ENCODE results near the gene NRROS. TPM values are rescaled to one million over a fixed set of nuclear protein-coding genes. Genes with fewer than 3 reads are reported as not detected.

Gene NRROS
- total RNA-seq, 4 donors from 2014 or later = 0.18 to 4.8 (median 0.70) TPM; not detected in 1

- H3K9me3 ChIP-seq = no peaks in the 10 kb centered on the region
- no peak overlapping the region for H3K4me3 ChIP-seq
- WGBS, 2 donors = 81 to 84% methylated on average over 7 of the region's 7 CpGs
- H3K4me1 ChIP-seq = no peaks in the 10 kb centered on the region
- no peaks in the 10 kb centered on the region for H3K36me3 ChIP-seq
- TF ChIP-seq CTCF (IDR thresholded peaks at IDR 0.05) = no peak
- TF ChIP-seq POLR2A (IDR thresholded peaks at IDR 0.05) = no peak
- H3K27ac ChIP-seq = no peak overlapping the region
- no peaks in the 10 kb centered on the region for H3K27me3 ChIP-seq
- intact Hi-C loops (cut with DNase I) = no loop called here
- DNase-seq = no peak
Measured at GRCh38 chr3:196699749-196700148, 60.3 kb downstream of the NRROS start.

- no peak for TF ChIP-seq POLR2A (IDR thresholded peaks at IDR 0.05)
- no peak for TF ChIP-seq CTCF (IDR thresholded peaks at IDR 0.05)
- Histone ChIP-seq H3K9me3 (no peaks in the 10 kb centered on the region), H3K27me3 (no peaks in the 10 kb centered on the region), H3K4me1 (peaks cover 0 to 4% (median 3%) of the 10 kb centered on the region in 3 donors), H3K36me3 (no peaks in the 10 kb centered on the region), H3K27ac (no peak overlapping the region), H3K4me3 (no peak overlapping the region)
- no peak for DNase-seq
- WGBS, 2 donors = 65 to 69% methylated on average over 4 of the region's 4 CpGs
- intact Hi-C loops (cut with DNase I) = no loop called here
Measured at GRCh38 chr3:196700801-196701200, 61.3 kb downstream of the NRROS start.

GRCh38 chr3:196706327-196706726, 66.8 kb downstream of the NRROS start:
- H3K27ac ChIP-seq = peak overlapping the region in 1 of 4 donors; percentile 21
- H3K9me3 ChIP-seq = no peaks in the 10 kb centered on the region
- peaks cover 2 to 41% (median 21%) of the 10 kb centered on the region in 3 donors for H3K4me1 ChIP-seq
- intact Hi-C loops (cut with DNase I) = no loop called here
- TF ChIP-seq POLR2A (IDR thresholded peaks at IDR 0.05) (no peak), CTCF (IDR thresholded peaks at IDR 0.05) (no peak)
- H3K27me3 ChIP-seq = no peaks in the 10 kb centered on the region
- H3K36me3 ChIP-seq = no peaks in the 10 kb centered on the region
- no peak overlapping the region for H3K4me3 ChIP-seq
- no peak for DNase-seq
- 18 to 52% methylated on average over 5 of the region's 5 CpGs for WGBS, 2 donors

GRCh38 chr3:196706731-196707130, 67.2 kb downstream of the NRROS start:
- Histone ChIP-seq H3K9me3 (no peaks in the 10 kb centered on the region), H3K27me3 (no peaks in the 10 kb centered on the region), H3K4me1 (peaks cover 6 to 45% (median 25%) of the 10 kb centered on the region in 3 donors), H3K27ac (peak overlapping the region in 1 of 4 donors; percentile 21), H3K36me3 (no peaks in the 10 kb centered on the region), H3K4me3 (no peak overlapping the region)
- DNase-seq = no peak
- WGBS, 2 donors = 47 to 96% methylated on average over 4 of the region's 4 CpGs
- TF ChIP-seq POLR2A (IDR thresholded peaks at IDR 0.05) (no peak), CTCF (IDR thresholded peaks at IDR 0.05) (no peak)
- intact Hi-C loops (cut with DNase I) = no loop called here

- H3K27me3 ChIP-seq = no peaks in the 10 kb centered on the region
- no peaks in the 10 kb centered on the region for H3K9me3 ChIP-seq
- WGBS, 2 donors = 41 to 62% methylated on average over 8 of the region's 8 CpGs
- H3K4me1 ChIP-seq = peaks cover 6 to 46% (median 25%) of the 10 kb centered on the region in 3 donors
- TF ChIP-seq POLR2A (IDR thresholded peaks at IDR 0.05) = no peak
- TF ChIP-seq CTCF (IDR thresholded peaks at IDR 0.05) = no peak
- peak overlapping the region in 1 of 4 donors; percentile 21 for H3K27ac ChIP-seq
- no peaks in the 10 kb centered on the region for H3K36me3 ChIP-seq
- H3K4me3 ChIP-seq = no peak overlapping the region
- intact Hi-C loops (cut with DNase I) = no loop called here
- DNase-seq = no peak
Measured at GRCh38 chr3:196707566-196707965, 68.1 kb downstream of the NRROS start.

Measured in esophagus squamous epithelium (tissue), 5 donors.